B cell (primary cell): Measurements from ENCODE around the gene APOOL. TPM values are rescaled to one million over a fixed set of nuclear protein-coding genes. Genes with fewer than 3 reads are reported as not detected.
A peak's percentile ranks its signal among the peaks of the same experiment; 100 is the strongest.

Experiments used
- ATAC-seq: fragments of 200-7000 bp; cut with Tn5 transposase; one replicate; pipeline ENCODE4 v1.10.0; 2021; ENCODE audit warnings: low read depth, mild to moderate bottlenecking, moderate number of reproducible peaks, moderate library complexity
- CTCF ChIA-PET: fragments of 350-600 bp; sonication (Branson Sonifier 250); formaldehyde crosslinking; loops from one replicate; lab custom pipeline; 2021; ENCODE audit warnings: antibody characterized with exemption, inconsistent platforms; lab: Charles Lee
- POLR2A ChIA-PET: fragments of 350-600 bp; sonication (Branson Sonifier 250); formaldehyde crosslinking; loops from one replicate; lab custom pipeline; 2021; ENCODE audit warnings: antibody characterized with exemption; lab: Charles Lee
- DNase-seq: peaks from one replicate; pipeline ENCODE4 v3.0.0; 2013
- H2AFZ ChIP-seq: 2 replicates; pipeline ENCODE4 v1.6.1; 2012; ENCODE audit warnings: mild to moderate bottlenecking, low read depth, low read length; ENCODE audit not compliant: insufficient read depth, poor library complexity, severe bottlenecking
- H3K27ac ChIP-seq, 2 donors: 1 replicate in 1 of 2; 2 replicates in 1 of 2; pipeline ENCODE4 v1.5.1; 2012 to 2013; ENCODE audit warnings: low read length in 2 of 2, mild to moderate bottlenecking in 2 of 2, moderate library complexity in 1 of 2
- H3K27me3 ChIP-seq, 4 experiments: fragments of 200-600 bp in 1 of 4; sonication (generic) in 1 of 4; replicated peaks in 1 of 4; 1 replicate in 2 of 4; 2 replicates in 2 of 4; pipeline versions ENCODE4 v1.6.1 to v1.7.0; 2013 to 2016; ENCODE audit warnings: low read length in 3 of 4, mild to moderate bottlenecking in 2 of 4, mixed read lengths in 1 of 4, moderate library complexity in 1 of 4; ENCODE audit not compliant: insufficient read depth in 4 of 4, control insufficient read depth in 3 of 4; ENCODE audit errors: control extremely low read depth in 1 of 4
- H3K36me3 ChIP-seq, 2 experiments: replicated peaks in 1 of 2; 1 replicate in 1 of 2; 2 replicates in 1 of 2; pipeline versions ENCODE4 v1.6.1 to v1.7.1; 2013; ENCODE audit warnings: low read length in 1 of 2; ENCODE audit not compliant: insufficient read depth in 2 of 2, control insufficient read depth in 1 of 2; ENCODE audit errors: control extremely low read depth in 1 of 2, extremely low read depth in 1 of 2
- H3K4me1 ChIP-seq, 2 donors: fragments of 200-600 bp in 1 of 2; sonication (generic) in 1 of 2; 1 replicate in 1 of 2; 2 replicates in 1 of 2; pipeline versions ENCODE4 v1.5.1 to v1.6.1; 2013 to 2017; ENCODE audit warnings: low read length in 2 of 2; ENCODE audit not compliant: control insufficient read depth in 2 of 2, insufficient read depth in 2 of 2
- H3K4me2 ChIP-seq: replicated peaks from 2 replicates; pipeline ENCODE3; 2012; ENCODE audit warnings: mild to moderate bottlenecking, low read depth, low read length; ENCODE audit not compliant: poor library complexity, severe bottlenecking
- H3K4me3 ChIP-seq, 5 experiments: fragments of 200-600 bp in 1 of 5; sonication (generic) in 1 of 5; 1 replicate in 3 of 5; 2 replicates in 2 of 5; pipeline versions ENCODE4 v1.5.1 to v1.7.0; 2011 to 2016; ENCODE audit warnings: low read length in 4 of 5, mild to moderate bottlenecking in 4 of 5, low read depth in 2 of 5, control low read depth in 1 of 5, moderate library complexity in 1 of 5; ENCODE audit not compliant: insufficient read depth in 1 of 5; ENCODE audit errors: control extremely low read depth in 1 of 5, extremely low read depth in 1 of 5
- H3K79me2 ChIP-seq: fragments of 200-600 bp; sonication (generic); one replicate; pipeline ENCODE4 v1.6.0; 2016; ENCODE audit warnings: low read length; ENCODE audit not compliant: control insufficient read depth, insufficient read depth
- H3K9ac ChIP-seq: fragments of 200-600 bp; sonication (generic); 2 replicates; pipeline ENCODE4 v1.6.1; 2017; ENCODE audit warnings: mild to moderate bottlenecking, low read length, moderate library complexity
- H3K9me3 ChIP-seq, 3 donors: one replicate each; pipeline versions ENCODE4 v1.6.1 to v1.7.1; 2013; ENCODE audit warnings: low read length in 2 of 3; ENCODE audit not compliant: control insufficient read depth in 2 of 3, insufficient read depth in 1 of 3; ENCODE audit errors: control extremely low read depth in 1 of 3
- H4K20me1 ChIP-seq: 2 replicates; pipeline ENCODE4 v1.6.0; 2012; ENCODE audit warnings: mild to moderate bottlenecking, low read length; ENCODE audit not compliant: insufficient read depth, control insufficient read depth, poor library complexity, severe bottlenecking
- H3K27ac Mint-ChIP-seq: one replicate; pipeline ENCODE4 v1.8.0; 2021; ENCODE audit warnings: mixed read lengths
- H3K27me3 Mint-ChIP-seq: one replicate; pipeline ENCODE4 v1.8.0; 2021; ENCODE audit warnings: mixed read lengths
- H3K4me1 Mint-ChIP-seq: one replicate; pipeline ENCODE4 v1.8.0; 2021; ENCODE audit warnings: mixed read lengths
- H3K4me3 Mint-ChIP-seq: one replicate; pipeline ENCODE4 v1.8.0; 2021; ENCODE audit warnings: mixed read lengths
- H3K9me3 Mint-ChIP-seq: one replicate; pipeline ENCODE4 v1.8.0; 2022; ENCODE audit warnings: mixed read lengths; ENCODE audit not compliant: insufficient read depth
- CTCF ChIP-seq: fragments of 200-600 bp; IDR thresholded peaks from one replicate; pipeline ENCODE4 v1.8.0; 2022; ENCODE audit warnings: antibody characterized with exemption, mild to moderate bottlenecking
- EZH2 ChIP-seq: IDR thresholded peaks from 2 replicates; pipeline ENCODE4 v1.6.1; 2012; ENCODE audit warnings: borderline replicate concordance, low read depth, mild to moderate bottlenecking, moderate library complexity, low read length; ENCODE audit not compliant: insufficient read depth, poor library complexity, severe bottlenecking
- WGBS: methylation state at CpG from one replicate; pipeline ENCODE4 v1.1.5; 2013; ENCODE audit warnings: missing lambda C conversion rate; ENCODE audit not compliant: insufficient coverage; 5-methylcytosine and 5-hydroxymethylcytosine counted together
- intact Hi-C: fragments of 100-400 bp; cut with micrococcal nuclease; formaldehyde crosslinking; loops from one replicate; pipeline ENCODE4 v1.10.0; 2022
- polyA plus RNA-seq: library from polyadenylated mRNA; depleted of rRNA; stranded (reverse); fragments of >200 nt; gene quantifications from 2 replicates; pipeline ENCODE4 v1.2.3, GENCODE V29; 2012
- total RNA-seq, 2 donors: library from RNA; stranded (reverse); fragments of 120-200 nt in 1 of 2; gene quantifications; 1 replicate in 1 of 2; 2 replicates in 1 of 2; pipeline versions ENCODE4 v1.2.3 to v1.2.4, GENCODE V29; 2013 to 2022

APOOL gene
- total and polyA plus RNA-seq, 2 donors (not counting 1 experiment from before 2014, with no cell fraction given): 1.8 to 9.7 TPM

- no peaks in the 10 kb centered on the region for H3K36me3 ChIP-seq
- Mint-ChIP-seq H3K27me3 (no peaks in the 10 kb centered on the region), H3K9me3 (no peaks in the 10 kb centered on the region), H3K4me3 (no peak overlapping the region), H3K27ac (no peak overlapping the region), H3K4me1 (no peaks in the 10 kb centered on the region)
- POLR2A ChIA-PET: no interaction called here
- ATAC-seq (no peak), DNase-seq (peak; percentile 27)
- no peaks in the 10 kb centered on the region for H4K20me1 ChIP-seq
- H2AFZ ChIP-seq: no peak overlapping the region
- no peaks in the 10 kb centered on the region for H3K9me3 ChIP-seq
- no peaks in the 10 kb centered on the region for H3K27me3 ChIP-seq
- intact Hi-C loops: loop anchor here (1.0 kb wide), 1 partner anchor 459 kb away; no protein-coding TSS in a partner anchor
- H3K9ac ChIP-seq: no peak overlapping the region
- WGBS: no CpG with 5 or more reads among the region's 2 CpGs
- no peak overlapping the region for H3K4me3 ChIP-seq
- CTCF ChIA-PET: interaction anchor here (0.7 to 1.7 kb wide), 8 partner anchors 9 to 460 kb away, joined by 3 to 7 read pairs (median 4); no protein-coding TSS in a partner anchor
- H3K79me2 ChIP-seq: no peaks in the 10 kb centered on the region
- no peaks in the 10 kb centered on the region for H3K4me1 ChIP-seq
- H3K4me2 ChIP-seq: no peak overlapping the region
- TF ChIP-seq EZH2: no peak
- peak; percentile 74 for TF ChIP-seq CTCF
- H3K27ac ChIP-seq: no peak overlapping the region
Observed at GRCh38 chrX:85084770-85085393, 81.2 kb downstream of the APOOL start.

DNA sequence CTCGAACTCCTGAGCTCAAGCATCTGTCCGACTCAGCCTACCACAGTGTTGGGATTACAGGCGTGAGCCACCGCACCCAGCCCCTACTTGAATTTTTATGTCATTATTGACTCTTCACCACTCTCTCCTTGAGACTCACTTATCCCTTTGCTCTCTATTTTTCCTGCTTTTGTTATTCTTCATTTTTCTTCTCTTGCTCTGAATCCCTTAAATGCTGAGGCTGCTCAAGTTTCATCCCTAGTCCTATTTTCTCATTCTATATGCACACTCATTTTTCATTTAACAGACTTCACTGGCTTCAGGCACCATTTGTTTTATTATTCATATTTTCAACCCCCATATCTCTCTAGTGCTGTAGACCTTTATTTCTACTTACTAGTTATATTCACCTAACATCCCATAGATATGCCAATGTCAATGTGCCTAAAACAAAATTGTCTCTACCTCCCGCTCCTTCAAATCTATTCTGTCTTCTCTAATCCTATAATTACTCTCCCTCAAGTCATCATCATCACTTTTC lies 85.7 kb downstream of the APOOL start:
- POLR2A ChIA-PET: no interaction called here

More for the DNA sequence above, 85.7 kb downstream of the APOOL start:
- no peaks in the 10 kb centered on the region for H3K79me2 ChIP-seq
- no peak overlapping the region for H2AFZ ChIP-seq
- H3K27me3 ChIP-seq: no peaks in the 10 kb centered on the region
- H3K27me3 Mint-ChIP-seq: no peaks in the 10 kb centered on the region
- no peaks in the 10 kb centered on the region for H4K20me1 ChIP-seq
- H3K4me2 ChIP-seq: no peak overlapping the region
- intact Hi-C loops: no loop called here
- H3K4me1 Mint-ChIP-seq: no peaks in the 10 kb centered on the region
- H3K9me3 Mint-ChIP-seq: no peaks in the 10 kb centered on the region
- H3K27ac ChIP-seq: no peak overlapping the region
- H3K36me3 ChIP-seq: no peaks in the 10 kb centered on the region
- CTCF ChIA-PET: no interaction called here
- H3K4me3 ChIP-seq: no peak overlapping the region
- no peak overlapping the region for H3K4me3 Mint-ChIP-seq
- no peak overlapping the region for H3K9ac ChIP-seq
- no peaks in the 10 kb centered on the region for H3K9me3 ChIP-seq
- WGBS: 93% methylated on average over 3 of the region's 5 CpGs
- H3K4me1 ChIP-seq: no peaks in the 10 kb centered on the region
- TF ChIP-seq EZH2 (no peak), CTCF (no peak)
- DNase-seq (no peak), ATAC-seq (no peak)
- H3K27ac Mint-ChIP-seq: no peak overlapping the region
